Hematopoietic multipotent progenitor cell treated with erythropoietin and hydrocortisone succinate and interleukin-3 and kit ligand, for 6 days (in vitro differentiated cells): Measurements from ENCODE around the gene GPR89B.
"Not testable (repeated sequence)": the region's sequence is repeated elsewhere in the genome, so short reads cannot be mapped to it uniquely, and the experiment has no call there.

ENCODE experiments used
- DNase-seq: peaks from one replicate; pipeline ENCODE4 v3.0.0-alpha.2; 2015

GPR89B gene

DNA sequence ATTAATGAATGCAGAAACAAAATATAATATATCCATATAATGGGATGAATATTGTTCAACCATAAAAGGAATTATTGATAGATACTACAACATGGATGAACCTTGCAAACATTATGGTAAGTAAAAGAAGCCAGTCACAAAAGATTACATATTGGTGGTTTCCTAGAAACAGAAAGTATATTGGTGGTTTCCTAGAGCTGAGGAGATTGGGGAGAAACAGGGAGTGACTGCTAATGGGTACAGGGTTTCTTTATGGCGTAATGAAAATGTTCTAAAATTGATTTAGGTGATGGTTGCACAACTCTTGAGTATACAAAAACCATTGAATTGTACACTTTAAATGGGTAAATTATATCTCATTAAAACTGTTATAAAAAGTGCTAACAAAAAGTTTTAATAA is 14.3 kb downstream of the GPR89B start:
- DNase-seq = not testable (repeated sequence)

DNA sequence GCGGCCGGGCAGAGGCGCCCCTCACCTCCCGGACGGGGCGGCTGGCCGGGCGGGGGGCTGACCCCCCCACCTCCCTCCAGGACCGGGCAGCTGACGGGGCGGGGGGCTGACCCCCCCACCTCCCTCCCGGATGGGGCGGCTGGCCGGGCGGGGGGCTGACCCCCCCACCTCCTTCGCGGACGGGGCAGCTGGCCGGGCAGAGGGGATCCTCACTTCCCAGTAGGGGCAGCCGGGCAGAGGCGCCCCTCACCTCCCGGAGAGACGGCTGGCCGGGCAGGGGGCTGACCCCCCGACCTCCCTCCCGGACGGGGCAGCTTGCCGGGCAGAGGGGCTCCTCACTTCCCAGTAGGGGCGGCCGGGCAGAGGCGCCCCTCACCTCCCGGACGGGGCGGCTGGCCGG is 21.3 kb downstream of the GPR89B start:
- DNase-seq = not testable (repeated sequence)

DNA sequence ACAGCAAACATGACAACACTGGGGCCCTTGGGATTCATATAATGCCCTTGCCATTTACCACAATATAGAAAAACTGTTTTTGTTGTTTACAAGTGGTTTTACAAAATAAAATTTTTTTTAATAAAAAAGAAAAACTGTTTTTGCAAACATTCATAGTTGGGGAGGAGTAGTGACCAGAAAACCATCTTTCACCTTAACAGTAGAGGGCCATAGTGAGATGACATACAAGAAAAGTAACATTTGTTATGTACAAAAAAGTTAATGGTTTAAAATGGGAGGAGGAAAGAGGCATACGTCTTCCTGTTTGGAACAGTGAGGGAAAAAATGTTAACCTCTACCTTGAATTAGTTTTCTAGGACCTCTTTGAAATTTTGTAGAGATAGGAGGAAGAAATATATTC is 30.7 kb downstream of the GPR89B start:
- not testable (repeated sequence) for DNase-seq

DNA sequence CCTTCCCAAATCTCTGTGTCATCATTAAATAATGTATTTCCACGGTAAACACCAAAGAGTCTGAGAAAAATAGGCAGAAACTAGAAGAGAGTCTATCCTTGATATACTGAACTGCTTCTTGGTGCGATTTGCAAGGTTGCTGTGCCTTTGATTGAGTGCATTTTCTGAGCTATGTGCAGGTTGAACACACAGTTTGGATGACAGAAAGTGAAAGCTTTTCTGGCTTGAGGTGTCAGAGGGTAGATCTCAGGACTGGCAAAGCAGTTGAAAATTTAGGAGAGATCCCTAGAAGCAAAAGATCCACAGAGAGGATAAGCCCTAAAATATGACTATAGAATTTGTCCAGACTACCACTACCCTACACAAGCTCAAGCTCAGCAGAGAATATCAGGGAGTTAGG is 31.5 kb downstream of the GPR89B start:
- not testable (repeated sequence) for DNase-seq

DNA sequence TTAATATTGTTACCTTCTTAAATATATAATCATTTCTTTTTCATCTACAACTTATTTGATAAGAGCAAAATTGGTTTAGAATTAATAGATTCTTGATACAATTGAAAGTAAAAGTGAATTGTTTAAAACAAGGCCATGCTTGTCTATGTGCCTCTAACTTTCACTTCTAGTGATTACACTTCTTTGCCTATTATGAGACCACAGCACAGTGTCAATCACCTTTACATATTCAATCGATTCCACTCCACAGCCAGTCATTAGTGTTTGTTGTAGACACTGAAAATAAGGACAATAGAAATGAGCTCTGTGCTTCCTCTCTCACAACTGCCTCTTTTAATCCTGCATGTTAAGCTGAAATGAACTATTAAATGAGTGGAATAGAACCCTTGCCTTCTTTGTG is 36.4 kb downstream of the GPR89B start:
- not testable (repeated sequence) for DNase-seq

DNA sequence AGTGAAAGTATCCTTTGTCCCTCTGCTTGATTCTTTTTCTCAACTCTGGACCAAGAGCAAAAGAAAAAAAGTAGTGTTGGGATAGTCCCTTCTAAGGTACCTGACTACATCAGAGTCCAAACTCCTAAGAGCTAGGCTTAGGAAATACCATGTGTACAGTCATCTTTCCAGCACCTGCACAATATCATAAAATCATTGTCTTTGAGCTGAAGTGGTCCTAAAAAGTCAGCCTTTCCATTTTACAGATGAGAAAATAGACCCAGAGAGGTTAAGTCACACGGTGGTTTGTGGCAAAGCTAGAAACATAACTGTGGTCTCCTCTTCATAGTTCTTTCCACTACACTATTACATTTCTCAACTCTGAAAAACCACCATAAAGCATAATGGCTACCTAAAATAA is 38.4 kb downstream of the GPR89B start:
- not testable (repeated sequence) for DNase-seq

DNA sequence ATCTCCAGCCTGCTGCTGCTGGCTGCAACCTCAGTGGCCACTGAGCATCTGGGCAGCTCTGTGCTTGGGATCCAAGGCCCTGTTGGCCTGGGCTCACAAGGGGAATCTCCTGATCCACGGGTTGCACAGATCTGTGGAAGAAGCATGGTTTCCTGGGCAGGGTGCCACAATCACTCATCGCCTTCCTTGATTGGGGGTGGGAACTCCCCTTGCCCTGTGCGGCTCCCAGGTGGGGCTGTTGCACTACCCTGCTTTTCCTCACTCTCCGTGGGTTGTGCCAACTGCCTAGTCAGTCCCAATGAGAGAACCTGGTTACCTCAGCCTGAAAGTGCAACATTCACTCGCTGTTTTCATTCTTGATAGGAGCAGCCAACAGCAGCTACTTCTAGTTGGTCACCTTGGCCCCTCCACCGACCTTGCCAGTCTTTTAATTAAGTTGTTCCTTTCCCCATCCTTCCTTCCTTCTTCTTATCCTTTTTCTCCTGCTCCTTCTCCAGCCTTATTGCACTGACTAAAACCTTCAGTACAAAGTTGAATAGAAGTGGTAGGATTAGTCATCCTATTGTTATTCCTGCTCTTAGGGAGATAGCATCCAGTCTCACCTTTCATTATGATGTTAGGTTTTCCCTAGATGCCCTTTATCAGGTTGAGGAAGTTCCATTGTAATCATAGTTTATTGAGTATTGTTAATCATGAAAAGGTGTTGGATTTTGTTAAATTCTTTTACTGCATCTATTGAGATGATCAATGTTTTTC is 50.9 kb downstream of the GPR89B start:
- not testable (repeated sequence) for DNase-seq

DNA sequence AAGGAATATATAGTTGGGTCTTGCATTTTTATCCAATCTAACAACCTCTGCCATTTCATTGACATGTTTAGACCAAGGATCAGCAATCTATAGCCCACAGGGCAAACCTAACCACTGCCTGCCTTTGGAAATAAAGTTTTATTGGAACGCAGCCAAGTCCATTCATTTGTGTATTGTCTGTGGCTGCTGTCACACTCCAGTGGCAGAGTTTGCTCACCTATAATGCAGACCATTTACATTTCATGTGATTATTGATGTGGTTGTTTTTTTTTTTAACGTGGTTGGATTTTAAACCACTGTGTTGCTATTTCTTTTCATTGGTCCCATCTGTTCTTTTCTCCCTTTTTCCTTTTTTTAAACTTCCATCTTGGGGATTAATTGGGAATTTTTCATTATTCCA is 57.2 kb downstream of the GPR89B start:
- DNase-seq = peak; percentile 9

DNA sequence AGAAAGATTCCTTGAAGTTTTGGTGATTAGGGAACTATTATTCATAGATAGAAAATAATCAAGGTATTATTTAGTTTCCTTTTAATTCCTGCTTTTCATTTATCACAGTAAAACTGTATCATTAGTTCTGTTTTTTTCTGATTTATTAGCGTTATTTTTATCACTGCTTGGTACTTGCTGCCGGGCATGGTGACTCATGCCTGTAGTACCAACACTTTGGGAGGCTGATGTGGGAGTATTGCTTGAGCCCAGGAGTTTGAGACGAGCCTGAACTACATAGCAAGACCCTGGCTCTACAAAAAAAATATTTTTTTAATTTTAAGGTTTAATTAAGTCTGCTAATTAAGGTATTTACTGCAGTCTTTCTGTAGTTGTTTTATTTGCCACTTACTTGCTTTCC is 59.7 kb downstream of the GPR89B start:
- not testable (repeated sequence) for DNase-seq

DNA sequence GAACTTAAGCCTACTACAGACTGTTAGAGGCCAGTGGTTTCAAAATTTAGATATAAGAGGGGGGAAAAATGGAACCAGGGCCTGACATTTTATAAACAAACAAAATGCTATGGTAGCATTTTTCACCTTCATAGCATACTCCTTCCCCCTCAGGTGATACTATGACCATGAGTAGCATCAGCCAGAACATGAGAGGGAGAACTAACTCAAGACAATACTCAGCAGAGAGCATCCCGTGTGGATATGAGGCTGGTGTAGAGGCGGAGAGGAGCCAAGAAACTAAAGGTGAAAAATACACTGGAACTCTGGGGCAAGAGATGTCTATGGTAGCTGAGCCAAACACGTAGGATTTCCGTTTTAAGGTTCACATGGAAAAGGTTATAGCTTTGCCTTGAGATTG is 64.7 kb downstream of the GPR89B start:
- not testable (repeated sequence) for DNase-seq

DNA sequence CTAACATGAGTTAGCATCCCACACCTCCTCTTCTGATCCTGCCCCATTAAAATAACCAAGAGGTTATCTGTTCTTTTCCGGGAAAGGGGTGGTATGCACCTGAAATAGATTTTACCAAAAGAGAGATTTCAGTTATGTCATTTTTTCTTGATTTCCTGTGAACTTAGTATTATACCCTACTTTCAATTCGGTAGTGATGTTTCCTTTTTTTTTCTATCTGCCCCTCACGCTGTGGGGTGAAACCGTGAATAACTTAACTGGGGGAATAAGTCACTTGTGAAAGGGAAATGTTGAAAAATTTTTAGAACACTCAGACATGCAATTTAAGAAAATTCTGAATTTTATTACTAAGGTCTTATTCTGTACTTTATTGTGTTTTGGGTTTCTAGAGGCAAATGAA is 65.2 kb downstream of the GPR89B start:
- not testable (repeated sequence) for DNase-seq

DNA sequence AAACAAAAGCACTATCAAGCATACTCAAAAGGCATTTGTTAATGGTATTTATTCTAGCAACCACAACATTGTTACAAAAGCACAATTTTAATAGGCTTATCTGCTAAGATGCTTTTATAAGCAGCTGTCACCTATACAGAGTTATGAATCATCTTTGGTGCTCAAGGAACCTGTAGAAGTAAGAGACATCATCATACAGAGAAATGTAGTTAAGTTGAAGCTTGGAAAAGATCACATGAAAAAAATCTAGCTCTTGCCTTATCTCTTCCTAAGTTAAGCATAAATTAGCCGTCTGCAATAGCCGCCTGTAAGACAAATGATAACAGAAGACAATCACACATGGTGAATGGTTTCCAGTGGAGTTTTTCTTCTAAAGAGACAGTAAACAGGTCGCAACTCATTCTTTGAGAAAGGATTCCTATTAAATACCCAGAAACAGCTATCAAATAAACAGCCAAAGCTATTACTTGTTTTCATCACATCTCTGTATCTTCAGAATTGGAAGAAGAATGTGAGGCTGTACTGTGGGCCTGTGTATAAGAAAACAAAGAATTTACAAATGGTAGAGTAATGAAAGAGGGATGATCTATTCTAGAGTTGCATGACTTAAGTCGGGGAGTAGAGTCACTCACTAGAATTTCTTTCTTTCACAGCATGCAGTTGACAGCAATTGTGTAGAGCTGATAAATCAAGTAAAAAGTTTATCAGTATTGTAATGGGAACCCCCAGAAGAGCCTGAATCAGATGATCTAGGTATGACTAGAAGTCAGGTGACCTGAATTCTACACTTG is 65.8 kb downstream of the GPR89B start:
- not testable (repeated sequence) for DNase-seq

DNA sequence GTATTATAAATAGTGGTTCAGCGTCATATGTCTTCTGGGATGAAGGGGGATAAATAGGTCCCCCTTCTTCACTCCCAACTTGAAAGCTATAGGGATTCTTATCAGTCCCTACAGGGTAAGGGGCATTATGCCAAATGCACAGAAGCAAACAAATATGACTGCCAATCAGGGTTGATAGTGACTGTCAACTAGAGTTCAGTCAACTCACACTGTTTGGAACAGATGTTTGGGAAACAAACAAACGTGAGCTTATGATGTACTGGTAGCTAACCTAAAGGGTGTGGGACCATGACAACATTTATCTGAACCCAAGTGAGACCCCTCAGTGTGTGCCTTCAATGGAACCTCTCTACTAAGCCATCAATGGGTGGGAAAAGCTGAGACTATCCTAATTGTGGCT is 67.9 kb downstream of the GPR89B start:
- not testable (repeated sequence) for DNase-seq

DNA sequence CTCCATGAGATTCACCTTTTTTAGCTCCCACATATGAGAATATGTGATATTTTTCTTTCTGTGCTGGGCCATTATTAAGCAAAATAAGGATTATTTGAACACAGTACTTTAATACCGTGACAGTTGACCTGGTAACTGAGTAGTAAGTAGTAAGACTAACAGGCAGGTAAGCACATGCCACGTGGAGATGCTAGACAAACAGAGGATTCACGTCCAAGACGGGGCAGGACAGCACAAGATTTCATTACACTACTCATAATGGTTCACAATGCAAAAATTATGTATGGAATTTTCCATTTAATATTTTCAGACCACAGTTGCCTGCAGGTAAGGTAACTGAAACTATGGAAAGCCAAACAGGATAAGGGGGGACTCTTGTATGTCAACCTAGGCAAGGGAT is 79.5 kb downstream of the GPR89B start:
- not testable (repeated sequence) for DNase-seq

DNA sequence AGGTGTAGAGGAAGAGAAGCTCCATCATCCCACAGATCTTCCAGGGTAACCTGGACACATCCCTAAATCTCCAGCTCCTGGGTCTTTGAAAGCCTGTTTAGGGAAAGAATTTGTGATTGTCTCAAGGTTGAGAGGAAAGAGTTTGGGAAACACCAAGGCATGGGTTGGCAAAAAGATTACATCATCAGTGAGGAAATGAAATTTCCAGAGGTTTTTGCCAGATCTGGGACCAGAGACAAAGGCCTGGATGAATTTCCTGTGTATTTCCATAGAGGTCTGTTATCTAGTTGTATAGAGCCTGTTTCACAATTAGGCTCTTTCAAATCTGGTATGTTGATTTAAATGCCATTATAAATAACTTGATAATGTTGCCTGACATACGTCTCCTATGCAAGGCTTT is 82.3 kb downstream of the GPR89B start:
- no peak for DNase-seq

DNA sequence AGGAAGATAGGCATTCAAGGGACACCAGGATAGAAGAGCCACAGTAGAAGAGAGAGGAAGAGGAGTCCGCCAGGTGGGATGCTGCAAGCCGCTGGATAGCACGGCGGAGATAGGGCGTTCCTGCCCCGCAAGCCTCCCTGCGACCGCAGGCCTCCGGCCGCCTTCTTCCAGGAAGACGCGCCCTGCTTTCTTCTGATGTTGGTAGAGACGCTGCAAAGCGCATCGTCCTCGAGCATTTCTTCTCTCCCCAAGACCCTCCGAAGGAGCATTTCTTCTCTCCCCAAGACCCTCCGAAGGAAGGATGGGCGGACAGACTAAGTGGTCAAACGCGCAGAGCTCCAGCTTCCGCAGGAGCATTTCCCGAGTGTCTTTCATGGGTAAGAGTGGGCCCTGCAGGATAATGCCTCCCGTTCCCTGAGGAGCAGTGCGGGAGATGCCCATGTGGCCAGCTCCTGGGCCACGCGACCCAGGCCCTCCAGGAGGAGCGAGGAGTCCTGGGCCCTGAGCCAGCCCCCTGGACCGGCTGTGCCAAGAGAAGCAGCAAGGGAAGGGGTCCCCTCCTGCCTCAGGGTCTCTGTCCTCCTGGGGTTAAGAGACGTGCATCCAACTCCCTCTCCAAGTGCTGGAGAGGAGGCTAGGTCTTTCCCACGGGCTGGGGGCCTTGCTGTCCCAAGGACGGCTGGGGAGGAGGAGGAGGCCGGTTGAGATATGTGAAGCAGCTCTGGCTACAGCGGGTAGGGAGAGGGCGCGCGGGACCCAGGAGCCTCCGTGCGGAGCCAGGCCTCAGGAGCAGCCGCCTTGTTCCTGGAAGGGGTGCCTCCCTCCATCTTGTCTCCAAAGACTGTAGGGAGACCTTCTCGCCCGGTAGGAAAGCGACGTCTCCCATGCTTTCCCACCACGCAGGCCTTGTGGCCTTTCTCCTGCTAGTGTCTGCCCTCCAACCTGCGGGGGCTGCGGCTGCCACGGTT is 85.2 kb downstream of the GPR89B start:
- DNase-seq = peak; percentile 27

DNA sequence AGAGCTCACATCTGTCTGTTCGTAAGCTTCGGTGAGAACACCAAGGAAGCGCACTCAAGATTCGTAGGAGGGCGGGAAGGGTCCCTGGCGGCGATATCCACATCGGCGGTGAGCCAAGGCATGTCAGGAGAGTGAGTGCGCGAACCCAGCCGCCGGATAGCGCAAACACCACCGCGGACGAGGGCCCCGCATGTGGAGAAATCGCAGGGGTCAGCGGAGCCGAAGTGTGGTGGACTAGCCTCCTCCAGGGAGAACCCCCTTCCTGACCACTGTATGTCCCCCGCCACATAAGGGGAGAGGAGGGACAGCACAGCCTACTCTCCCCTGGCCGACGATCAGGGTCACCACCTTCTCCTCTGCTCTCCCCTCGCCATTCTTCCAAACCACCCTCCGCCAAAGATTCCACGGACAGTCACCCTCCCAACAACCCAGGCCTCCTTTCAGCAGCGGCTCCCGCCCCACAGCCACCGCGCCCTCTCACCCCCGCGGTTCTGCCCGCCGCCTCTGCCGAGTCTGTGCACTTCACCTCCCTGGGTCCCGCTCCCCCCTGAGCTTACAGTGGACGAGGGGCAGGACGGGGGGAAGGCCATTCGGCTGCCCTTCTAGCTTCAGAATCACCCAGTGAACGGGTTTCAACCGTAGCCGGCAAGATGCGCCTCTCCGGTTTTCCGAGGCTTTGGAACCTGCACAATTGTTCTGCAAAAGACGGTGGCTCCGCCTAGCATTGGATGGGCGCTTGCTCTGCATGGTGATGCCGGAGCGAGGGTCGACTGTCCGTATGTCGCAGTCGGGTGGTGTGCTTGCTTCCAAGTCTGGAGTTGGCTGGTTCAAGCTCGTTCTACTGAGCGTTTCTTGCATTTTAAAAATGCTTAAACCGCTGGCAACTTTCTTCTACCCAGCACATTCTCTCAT is 86.3 kb downstream of the GPR89B start:
- DNase-seq = not testable (repeated sequence)

DNA sequence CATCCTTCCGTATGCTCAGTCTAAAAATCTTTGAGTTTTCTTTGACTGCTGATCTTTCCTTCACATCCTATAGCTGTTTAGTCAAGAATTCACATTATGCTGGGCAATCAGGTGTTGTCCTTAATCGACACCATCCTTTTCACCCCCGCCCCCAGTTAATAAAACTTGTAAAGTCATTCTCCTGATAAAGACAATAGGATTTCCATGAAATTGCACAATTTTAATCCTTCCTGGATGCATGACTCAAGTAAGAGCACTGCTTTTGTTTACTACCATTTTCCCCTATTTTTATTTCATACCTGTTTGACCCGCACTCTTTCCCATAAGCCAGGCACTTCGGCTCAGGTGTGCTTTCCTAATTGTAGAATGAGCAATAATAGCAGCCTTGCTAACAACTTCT is 96.7 kb downstream of the GPR89B start:
- DNase-seq = not testable (repeated sequence)

DNA sequence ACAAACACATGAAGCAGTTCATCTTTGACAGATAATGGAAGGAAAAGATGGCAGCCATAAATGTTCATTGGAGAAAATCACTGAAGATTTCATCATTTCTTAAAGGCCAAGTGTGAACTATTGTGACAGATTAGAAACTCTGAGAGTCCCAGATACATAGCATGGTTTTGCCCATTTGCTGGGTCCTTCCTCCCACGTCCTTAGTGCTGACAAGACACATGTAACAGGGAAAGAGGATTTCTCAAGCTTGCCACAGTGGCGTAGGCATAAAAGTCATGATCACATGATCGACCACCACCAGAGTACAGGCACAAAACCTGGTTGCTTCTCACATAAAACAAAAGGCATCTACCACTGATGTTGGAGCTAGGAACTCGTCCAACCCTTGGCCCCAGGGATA is 98.8 kb downstream of the GPR89B start:
- DNase-seq = not testable (repeated sequence)

DNA sequence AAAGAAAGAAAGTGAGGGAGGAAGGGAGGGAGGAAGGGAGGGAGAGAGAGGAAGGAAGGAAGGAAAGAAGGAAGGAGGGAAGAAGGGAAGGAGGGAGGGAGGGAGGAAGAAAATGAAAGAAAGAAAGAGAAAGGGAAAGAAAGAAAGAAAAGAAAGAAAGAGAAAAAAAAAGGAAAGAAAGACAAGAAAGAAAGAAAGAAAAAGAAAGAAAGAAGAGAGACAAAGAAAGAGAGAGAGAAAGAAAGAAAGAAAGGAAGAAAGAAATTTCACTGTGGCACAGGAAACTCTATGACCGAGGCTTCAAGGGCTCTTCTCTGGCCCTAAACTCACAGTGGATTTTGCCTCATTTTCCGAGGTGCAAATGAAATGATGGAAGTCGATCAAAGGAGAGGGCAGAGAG is 104.0 kb downstream of the GPR89B start:
- not testable (repeated sequence) for DNase-seq

DNA sequence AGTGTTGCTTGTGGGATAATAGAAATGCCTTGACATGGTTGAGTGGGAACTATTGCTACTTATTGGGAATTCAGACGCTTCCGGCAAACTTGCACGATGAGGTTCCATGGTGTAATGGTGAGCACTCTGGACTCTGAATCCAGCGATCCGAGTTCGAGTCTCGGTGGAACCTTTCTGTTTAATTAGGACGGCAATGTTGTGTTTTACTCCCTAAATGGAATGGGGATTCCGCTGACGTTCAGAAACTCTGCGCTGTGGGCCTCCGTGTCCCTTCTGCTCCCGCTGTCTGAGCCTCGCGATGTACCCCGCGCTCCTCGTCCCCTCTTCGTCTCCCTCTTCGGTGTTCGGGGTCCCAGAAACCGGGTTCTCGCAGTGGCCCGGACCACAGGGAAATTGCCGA is 104.5 kb downstream of the GPR89B start:
- not testable (repeated sequence) for DNase-seq

DNA sequence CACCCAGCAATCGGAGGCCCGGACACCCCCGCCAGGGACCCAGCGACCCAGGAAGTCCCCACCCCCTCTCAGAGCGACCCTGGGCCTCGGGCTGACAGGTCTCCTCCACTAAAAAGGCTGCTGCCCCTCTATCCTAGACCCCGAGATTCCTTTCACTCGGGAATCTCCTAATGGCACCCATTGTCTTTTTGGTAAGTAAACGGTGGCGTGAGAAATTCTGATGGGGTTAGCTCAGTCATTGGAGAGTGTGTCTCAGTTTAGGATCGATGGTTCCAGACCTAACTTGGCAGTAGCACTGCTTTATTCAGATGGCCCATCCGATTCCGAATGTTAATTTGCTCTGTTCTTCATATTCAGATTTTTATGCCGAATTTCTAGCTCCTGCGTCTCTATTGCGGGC is 104.9 kb downstream of the GPR89B start:
- not testable (repeated sequence) for DNase-seq
